ENCODE results near the gene NDUFV1. TPM values are rescaled to one million over a fixed set of nuclear protein-coding genes. Genes with fewer than 3 reads are reported as not detected.
A peak's percentile ranks its signal among the peaks of the same experiment; 100 is the strongest.

NDUFV1 gene
- total and polyA plus RNA-seq, 2 of the 4 experiments (the other 2 are of a cell fraction): 120 to 133 TPM

- Histone ChIP-seq H3K4me2 (ENCODE audit: low read depth, low read length) (no peak overlapping the region), H3K4me3 (ENCODE audit: insufficient read depth, low read depth, low read length) (no peak overlapping the region), H3K9ac (ENCODE audit: low read depth, low read length) (no peak overlapping the region), H2AFZ (replicated peaks; ENCODE audit: low read length, poor library complexity) (no peak overlapping the region), H3K18ac (ENCODE audit: low read depth, low read length) (no peak overlapping the region), H2BK120ac (ENCODE audit: low read depth, low read length) (no peak overlapping the region), H3K27ac (ENCODE audit: insufficient read depth, low read length) (no peak overlapping the region), H4K8ac (ENCODE audit: low read depth in 2 of 2, low read length in 2 of 2) (no peak overlapping the region), H3K4ac (ENCODE audit: low read depth, low read length) (no peak overlapping the region), H3K4me1 (ENCODE audit: control insufficient read depth, insufficient read depth, low read length) (peaks cover 3% of the 10 kb centered on the region; the same call in 1 of the 2 replicates), H3K27me3 (ENCODE audit: control insufficient read depth, insufficient read depth, low read length) (peaks cover 40% of the 10 kb centered on the region), H3K14ac (replicated peaks; ENCODE audit: low read depth, low read length) (no peak overlapping the region), H3K23ac (ENCODE audit: low read depth, low read length) (no peak overlapping the region), H4K20me1 (ENCODE audit: insufficient read depth, low read length) (no peaks in the 10 kb centered on the region), H2BK15ac (ENCODE audit: low read depth, low read length) (no peak overlapping the region), H4K91ac (ENCODE audit: insufficient read depth, low read depth, low read length) (no peak overlapping the region), H3K36me3 (ENCODE audit: control insufficient read depth, insufficient read depth, low read length) (no peaks in the 10 kb centered on the region), H3K56ac (ENCODE audit: extremely low read depth, insufficient read depth, low read length) (no peak overlapping the region), H3K9me1 (ENCODE audit: insufficient read depth, low read length) (no peaks in the 10 kb centered on the region), H2AK9ac (replicated peaks; ENCODE audit: low read depth, low read length, poor library complexity) (no peak overlapping the region), H3K79me1 (ENCODE audit: low read depth in 1 of 2, low read length in 2 of 2) (no peaks in the 10 kb centered on the region), H2AK5ac (ENCODE audit: low read depth, low read length) (no peak overlapping the region), H2BK20ac (ENCODE audit: low read depth, low read length) (no peak overlapping the region), H2BK5ac (ENCODE audit: low read depth, low read length, poor library complexity, severe bottlenecking) (no peak overlapping the region), H3K9me3 (ENCODE audit: control insufficient read depth, insufficient read depth, low read length) (no peaks in the 10 kb centered on the region), H4K5ac (ENCODE audit: low read depth, low read length) (no peak overlapping the region)
- 53% methylated on average over 4 of the region's 14 CpGs; no CpG with 5 or more reads in 1 of the 2 experiments for WGBS, 2 experiments (ENCODE audit: extremely low coverage in 2 of 2, insufficient read length in 1 of 2)
- ChIA-PET POLR2A (ENCODE audit: unreplicated experiment) (no interaction called here), CTCF (no interaction called here)
- in situ Hi-C loops (cut with MboI; ENCODE audit: low sequenced_read_pairs): no loop called here
- intact Hi-C loops (cut with micrococcal nuclease): no loop called here
- dilution Hi-C loops (cut with HindIII; ENCODE audit: low sequenced_read_pairs, unreplicated experiment): no loop called here
- TF ChIP-seq RAD21 (IDR thresholded peaks at IDR 0.05; ENCODE audit: low read length) (peak; percentile 18; the same call in 1 of the 2 replicates), NFE2L2 (IDR thresholded peaks at IDR 0.05; ENCODE audit: low read depth, low read length) (no peak)
- BruUV-seq (replicated peaks): no TSS peak
- no peak for ATAC-seq (ENCODE audit: low read depth)
- no peak for DNase-seq
Measured at GRCh38 chr11:67576735-67577475, 29.8 kb upstream of the NDUFV1 start.
